SJCRH30 (cell line): ENCODE measurements around the gene OR8U1. TPM values are rescaled to one million over a fixed set of nuclear protein-coding genes. Genes with fewer than 3 reads are reported as not detected.
"Not testable (repeated sequence)": the region's sequence is repeated elsewhere in the genome, so short reads cannot be mapped to it uniquely, and the experiment has no call there.

Source experiments
- DNase-seq, 2 experiments: peaks; one replicate each; pipeline ENCODE4 v3.0.0-alpha.2; 2015 to 2020
- H3K27ac ChIP-seq: fragments of 250-450 bp; sonication (Bioruptor Pico); 2 replicates; pipeline ENCODE4 v1.5.1; 2020; ENCODE audit warnings: mild to moderate bottlenecking, moderate library complexity
- H3K27me3 ChIP-seq: fragments of 250-450 bp; sonication (Bioruptor Pico); 2 replicates; pipeline ENCODE4 v1.5.1; 2020; ENCODE audit warnings: mild to moderate bottlenecking, moderate library complexity
- H3K36me3 ChIP-seq: fragments of 250-450 bp; sonication (Bioruptor Pico); 2 replicates; pipeline ENCODE4 v1.5.1; 2020; ENCODE audit warnings: mild to moderate bottlenecking, moderate library complexity
- H3K4me1 ChIP-seq: fragments of 250-450 bp; sonication (Bioruptor Pico); 2 replicates; pipeline ENCODE4 v1.5.1; 2020; ENCODE audit warnings: mild to moderate bottlenecking, moderate library complexity
- H3K4me3 ChIP-seq: fragments of 250-450 bp; sonication (Bioruptor Pico); 2 replicates; pipeline ENCODE4 v1.5.1; 2020; ENCODE audit warnings: mild to moderate bottlenecking, moderate library complexity
- H3K9me3 ChIP-seq: fragments of 250-450 bp; sonication (Bioruptor Pico); replicated peaks from 2 replicates; pipeline ENCODE4 v1.5.1; 2020; ENCODE audit warnings: mild to moderate bottlenecking, moderate library complexity
- total RNA-seq: library from RNA; depleted of rRNA; stranded (reverse); fragments of >200 nt; shearing (Covaris generic); gene quantifications from 2 replicates; pipeline ENCODE4 v1.2.3, GENCODE V29; 2014; rRNA removed

OR8U1 gene
- not detected in 2 replicates for total RNA-seq

GRCh38 chr11:56375324-56375723, at the start of gene OR8U1:
Gene OR8U1 (plus strand): TSS chr11:56375624. CDS start chr11:56375624, 0 bp downstream.
- Histone ChIP-seq H3K9me3 (no peaks in the 10 kb centered on the region), H3K27ac (no peak within 1 kb of the TSS), H3K36me3 (no peaks in the 10 kb centered on the region), H3K27me3 (peaks cover 4% of the 10 kb centered on the region; the same call in 1 of the 2 replicates), H3K4me1 (no peaks in the 10 kb centered on the region), H3K4me3 (no peak within 1 kb of the TSS)
- no peak for DNase-seq

GRCh38 chr11:56331861-56332491, 43.4 kb upstream of the OR8U1 start:
- Histone ChIP-seq H3K27me3 (no peaks in the 10 kb centered on the region), H3K4me3 (no peak overlapping the region), H3K27ac (no peak overlapping the region), H3K36me3 (no peaks in the 10 kb centered on the region), H3K9me3 (no peaks in the 10 kb centered on the region), H3K4me1 (no peaks in the 10 kb centered on the region)
- DNase-seq: no peak

GRCh38 chr11:56333156-56333555, 42.3 kb upstream of the OR8U1 start:
- no peaks in the 10 kb centered on the region for H3K27me3 ChIP-seq
- H3K27ac ChIP-seq: no peak overlapping the region
- DNase-seq: no peak
- H3K36me3 ChIP-seq: no peaks in the 10 kb centered on the region
- no peaks in the 10 kb centered on the region for H3K4me1 ChIP-seq
- H3K9me3 ChIP-seq: no peaks in the 10 kb centered on the region
- no peak overlapping the region for H3K4me3 ChIP-seq

- no peak overlapping the region for H3K27ac ChIP-seq
- H3K27me3 ChIP-seq: no peaks in the 10 kb centered on the region
- no peak overlapping the region for H3K4me3 ChIP-seq
- DNase-seq: no peak
- H3K9me3 ChIP-seq: no peaks in the 10 kb centered on the region
- no peaks in the 10 kb centered on the region for H3K36me3 ChIP-seq
- H3K4me1 ChIP-seq: no peaks in the 10 kb centered on the region
Observed at GRCh38 chr11:56340289-56340688, 35.1 kb upstream of the OR8U1 start.

- Histone ChIP-seq H3K27me3 (no peaks in the 10 kb centered on the region), H3K27ac (no peak within 1 kb of the TSS), H3K9me3 (no peaks in the 10 kb centered on the region), H3K36me3 (no peaks in the 10 kb centered on the region), H3K4me3 (no peak within 1 kb of the TSS), H3K4me1 (no peaks in the 10 kb centered on the region)
- no peak for DNase-seq
Observed at GRCh38 chr11:56345739-56346138, 29.7 kb upstream of the OR8U1 start, which contains the start of gene OR8K1. Gene OR8K1 (plus strand): TSS chr11:56346039. CDS start chr11:56346039, 0 bp downstream.

GRCh38 chr11:56353991-56354390, 21.4 kb upstream of the OR8U1 start, which contains the start of gene OR8J1:
Gene OR8J1 (plus strand): TSS chr11:56354291. CDS start chr11:56360247, 5,956 bp downstream.
- no peaks in the 10 kb centered on the region for H3K4me1 ChIP-seq
- H3K27me3 ChIP-seq: no peaks in the 10 kb centered on the region
- no peaks in the 10 kb centered on the region for H3K36me3 ChIP-seq
- H3K4me3 ChIP-seq: no peak within 1 kb of the TSS
- H3K9me3 ChIP-seq: no peaks in the 10 kb centered on the region
- H3K27ac ChIP-seq: no peak within 1 kb of the TSS
- no peak for DNase-seq

GRCh38 chr11:56380120-56380519, 4.7 kb downstream of the OR8U1 start:
- Histone ChIP-seq H3K27ac (no peak overlapping the region), H3K4me1 (no peaks in the 10 kb centered on the region)

GRCh38 chr11:56394381-56394780, 19.0 kb downstream of the OR8U1 start:
- Histone ChIP-seq H3K9me3 (no peaks in the 10 kb centered on the region), H3K4me1 (no peaks in the 10 kb centered on the region), H3K27me3 (no peaks in the 10 kb centered on the region), H3K36me3 (no peaks in the 10 kb centered on the region), H3K4me3 (no peak overlapping the region), H3K27ac (no peak overlapping the region)
- no peak for DNase-seq

More at GRCh38 chr11:56380120-56380519, 4.7 kb downstream of the OR8U1 start:
- no peaks in the 10 kb centered on the region for H3K36me3 ChIP-seq
- no peak for DNase-seq
- H3K27me3 ChIP-seq: no peaks in the 10 kb centered on the region
- H3K9me3 ChIP-seq: no peaks in the 10 kb centered on the region
- no peak overlapping the region for H3K4me3 ChIP-seq

- Histone ChIP-seq H3K27ac (no peak overlapping the region), H3K36me3 (no peaks in the 10 kb centered on the region), H3K9me3 (no peaks in the 10 kb centered on the region), H3K27me3 (no peaks in the 10 kb centered on the region), H3K4me3 (no peak overlapping the region), H3K4me1 (no peaks in the 10 kb centered on the region)
- DNase-seq: no peak
Observed at GRCh38 chr11:56396047-56396446, 20.6 kb downstream of the OR8U1 start.

- not testable (repeated sequence) for H3K4me1 ChIP-seq, H3K4me3 ChIP-seq, H3K27ac ChIP-seq
Observed at GRCh38 chr11:56401858-56402461, 26.5 kb downstream of the OR8U1 start.

GRCh38 chr11:56404393-56404792, 29.0 kb downstream of the OR8U1 start:
- Histone ChIP-seq H3K36me3 (no peaks in the 10 kb centered on the region), H3K4me3 (no peak overlapping the region), H3K27ac (no peak overlapping the region), H3K9me3 (no peaks in the 10 kb centered on the region), H3K4me1 (no peaks in the 10 kb centered on the region), H3K27me3 (no peaks in the 10 kb centered on the region)
- DNase-seq: no peak

More at GRCh38 chr11:56401858-56402461, 26.5 kb downstream of the OR8U1 start:
- not testable (repeated sequence) for H3K36me3 ChIP-seq, H3K9me3 ChIP-seq, DNase-seq, H3K27me3 ChIP-seq

- Histone ChIP-seq H3K9me3 (no peaks in the 10 kb centered on the region), H3K27ac (no peak overlapping the region), H3K4me3 (no peak overlapping the region), H3K27me3 (no peaks in the 10 kb centered on the region), H3K36me3 (no peaks in the 10 kb centered on the region), H3K4me1 (no peaks in the 10 kb centered on the region)
- no peak for DNase-seq
Observed at GRCh38 chr11:56410801-56411200, 35.4 kb downstream of the OR8U1 start.

- Histone ChIP-seq H3K9me3 (no peaks in the 10 kb centered on the region), H3K4me1 (no peaks in the 10 kb centered on the region), H3K27ac (no peak within 1 kb of the TSS), H3K27me3 (no peaks in the 10 kb centered on the region), H3K4me3 (no peak within 1 kb of the TSS), H3K36me3 (no peaks in the 10 kb centered on the region)
- DNase-seq: no peak
Observed at GRCh38 chr11:56412396-56412795, 37.0 kb downstream of the OR8U1 start, which contains the start of gene OR5AL1. Gene OR5AL1 (plus strand): TSS chr11:56412696.
